Breast epithelium (tissue), 3 donors: Measurements from ENCODE around the gene TP53AIP1.

Experiments used
- POLR2AphosphoS5 ChIP-seq, 3 donors: sonication (generic); formaldehyde crosslinking; IDR thresholded peaks; one replicate each; pipeline ENCODE4 v1.6.1; 2017; ENCODE audit warnings: antibody characterized with exemption in 3 of 3
- TF ChIP-seq, protein P1 (sequence below), 3 donors: fragments of 450-650 bp; IDR thresholded peaks; one replicate each; pipeline ENCODE4 v1.5.1; 2016 to 2017; ENCODE audit warnings: antibody characterized with exemption in 3 of 3, mild to moderate bottlenecking in 3 of 3, moderate library complexity in 3 of 3

DNA sequence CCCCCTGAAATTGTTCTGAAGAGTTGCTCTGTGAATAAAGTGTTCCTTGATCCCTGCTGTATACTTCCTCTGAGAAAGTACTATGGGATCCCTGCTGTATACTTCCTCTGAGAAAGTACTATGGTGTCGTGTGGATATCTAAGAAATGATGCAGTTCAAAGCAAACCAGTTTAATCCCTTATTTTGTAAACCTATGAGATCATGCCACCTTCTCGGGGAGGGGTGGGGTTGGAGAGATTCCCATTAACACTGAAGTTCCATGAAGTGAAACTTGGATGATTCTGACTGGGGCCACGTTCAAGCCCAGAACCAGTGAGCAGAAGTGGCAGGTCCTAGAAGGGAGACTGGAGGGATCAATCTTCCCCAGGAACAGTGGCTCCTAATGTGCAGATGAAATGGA lies 13.0 kb upstream of the TP53AIP1 start:
- TF ChIP-seq, protein P1, sequence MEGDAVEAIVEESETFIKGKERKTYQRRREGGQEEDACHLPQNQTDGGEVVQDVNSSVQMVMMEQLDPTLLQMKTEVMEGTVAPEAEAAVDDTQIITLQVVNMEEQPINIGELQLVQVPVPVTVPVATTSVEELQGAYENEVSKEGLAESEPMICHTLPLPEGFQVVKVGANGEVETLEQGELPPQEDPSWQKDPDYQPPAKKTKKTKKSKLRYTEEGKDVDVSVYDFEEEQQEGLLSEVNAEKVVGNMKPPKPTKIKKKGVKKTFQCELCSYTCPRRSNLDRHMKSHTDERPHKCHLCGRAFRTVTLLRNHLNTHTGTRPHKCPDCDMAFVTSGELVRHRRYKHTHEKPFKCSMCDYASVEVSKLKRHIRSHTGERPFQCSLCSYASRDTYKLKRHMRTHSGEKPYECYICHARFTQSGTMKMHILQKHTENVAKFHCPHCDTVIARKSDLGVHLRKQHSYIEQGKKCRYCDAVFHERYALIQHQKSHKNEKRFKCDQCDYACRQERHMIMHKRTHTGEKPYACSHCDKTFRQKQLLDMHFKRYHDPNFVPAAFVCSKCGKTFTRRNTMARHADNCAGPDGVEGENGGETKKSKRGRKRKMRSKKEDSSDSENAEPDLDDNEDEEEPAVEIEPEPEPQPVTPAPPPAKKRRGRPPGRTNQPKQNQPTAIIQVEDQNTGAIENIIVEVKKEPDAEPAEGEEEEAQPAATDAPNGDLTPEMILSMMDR (IDR thresholded peaks at IDR 0.05), result no peak
- TF ChIP-seq POLR2AphosphoS5 (IDR thresholded peaks at IDR 0.05), result no peak
